HepG2 (cell line): ENCODE results near the gene MRPL37. TPM values are rescaled to one million over a fixed set of nuclear protein-coding genes. Genes with fewer than 3 reads are reported as not detected.

ENCODE experiments used
- IKZF1 ChIP-seq: fragments of 450-650 bp; IDR thresholded peaks from 2 replicates; pipeline ENCODE4 v1.7.1; 2016
- JUND ChIP-seq: sonication (generic); formaldehyde crosslinking; IDR thresholded peaks from 2 replicates; pipeline ENCODE4 v1.8.0; 2022; ENCODE audit warnings: mild to moderate bottlenecking, missing genetic modification reagents
- MAFK ChIP-seq, 2 experiments: IDR thresholded peaks in 1 of 2; conservative IDR thresholded peaks in 1 of 2; 2 replicates each; pipeline ENCODE4 v1.6.1; 2011; ENCODE audit warnings: improper control_type of control experiment in 2 of 2, low read length in 2 of 2
- NFIB ChIP-seq: sonication (generic); formaldehyde crosslinking; IDR thresholded peaks from 2 replicates; pipeline ENCODE4 v1.9.0; 2021; ENCODE audit warnings: missing genetic modification reagents, mild to moderate bottlenecking, borderline replicate concordance
- SMAD9 ChIP-seq: sonication (generic); formaldehyde crosslinking; IDR thresholded peaks from 2 replicates; pipeline ENCODE4 v1.5.1; 2020; ENCODE audit warnings: mild to moderate bottlenecking, missing genetic modification reagents
- STAT5B ChIP-seq: sonication (generic); formaldehyde crosslinking; IDR thresholded peaks from 2 replicates; pipeline ENCODE4 v1.4.0; 2020; ENCODE audit warnings: missing genetic modification reagents
- TBX3 ChIP-seq: fragments of 450-650 bp; IDR thresholded peaks from 2 replicates; pipeline ENCODE4 v1.6.1; 2017; ENCODE audit warnings: antibody characterized with exemption, mild to moderate bottlenecking, inconsistent platforms, borderline replicate concordance
- ZIK1 ChIP-seq: sonication (generic); formaldehyde crosslinking; IDR thresholded peaks from 2 replicates; pipeline ENCODE4 v1.5.0; 2020; ENCODE audit warnings: mild to moderate bottlenecking, low read depth, missing genetic modification reagents, borderline replicate concordance
- ZKSCAN8 ChIP-seq: IDR thresholded peaks from 2 replicates; pipeline ENCODE4 v1.6.1; 2016; ENCODE audit warnings: borderline replicate concordance, missing genetic modification reagents, missing compliant biosample characterization
- ZMYM3 ChIP-seq: sonication (generic); formaldehyde crosslinking; IDR thresholded peaks from 2 replicates; pipeline ENCODE4 v1.5.1; 2020; ENCODE audit warnings: mild to moderate bottlenecking, missing genetic modification reagents
- ZNF230 ChIP-seq: sonication (generic); formaldehyde crosslinking; IDR thresholded peaks from 2 replicates; pipeline ENCODE4 v1.4.0; 2020; ENCODE audit warnings: mild to moderate bottlenecking, missing genetic modification reagents
- ZNF326 ChIP-seq: sonication (generic); formaldehyde crosslinking; IDR thresholded peaks from 2 replicates; pipeline ENCODE4 v1.4.0; 2020; ENCODE audit warnings: missing genetic modification reagents, borderline replicate concordance
- ZNF484 ChIP-seq: sonication (generic); formaldehyde crosslinking; IDR thresholded peaks from 2 replicates; pipeline ENCODE4 v1.5.1; 2020; ENCODE audit warnings: mild to moderate bottlenecking, low read depth, missing genetic modification reagents, borderline replicate concordance
- ZNF564 ChIP-seq: sonication (generic); formaldehyde crosslinking; IDR thresholded peaks from 2 replicates; pipeline ENCODE4 v1.8.1; 2023; ENCODE audit warnings: mild to moderate bottlenecking, missing genetic modification reagents
- ZNF672 ChIP-seq: sonication (generic); formaldehyde crosslinking; IDR thresholded peaks from 2 replicates; pipeline ENCODE4 v1.8.1; 2022; ENCODE audit warnings: missing genetic modification reagents
- ZSCAN25 ChIP-seq: sonication (generic); formaldehyde crosslinking; IDR thresholded peaks from 2 replicates; pipeline ENCODE4 v1.8.0; 2022; ENCODE audit warnings: mild to moderate bottlenecking, missing genetic modification reagents
- polyA plus RNA-seq, 8 experiments: library from polyadenylated mRNA; depleted of rRNA in 3 of 8; stranded (reverse) in 7 of 8; unstranded in 1 of 8; fragments of >200 nt; fragmentation: Illumina TruSeq in 4 of 8; extraction: Trizol in 4 of 8; gene quantifications; 2 replicates each; pipeline versions ENCODE4 v1.2.1 to v1.2.3, GENCODE V29; 2011 to 2016; ENCODE audit warnings: low read depth in 4 of 8, missing spikeins in 1 of 8, mixed read lengths in 1 of 8; ENCODE audit not compliant: insufficient read depth in 1 of 8
- total RNA-seq, 5 experiments: library from RNA; depleted of rRNA; stranded (reverse); fragments of >200 nt; fragmentation: Illumina TruSeq; extraction: Trizol; gene quantifications; 2 replicates each; pipeline ENCODE4 v1.2.3, GENCODE V29; 2016; ENCODE audit warnings: low read depth in 1 of 5
- TF ChIP-seq, protein P1 (sequence below): IDR thresholded peaks from 2 replicates; pipeline ENCODE4 v1.6.1; 2016; ENCODE audit warnings: low read depth, control low read depth
- TF ChIP-seq, protein P2 (sequence below): IDR thresholded peaks from 2 replicates; pipeline ENCODE4 v1.6.1; 2016; ENCODE audit warnings: missing genetic modification reagents, missing compliant biosample characterization
- TF ChIP-seq, protein P3 (sequence below): sonication (generic); formaldehyde crosslinking; IDR thresholded peaks from 2 replicates; pipeline ENCODE4 v1.4.0; 2020; ENCODE audit warnings: mild to moderate bottlenecking, missing genetic modification reagents
- TF ChIP-seq, protein P4 (sequence below): sonication (generic); formaldehyde crosslinking; IDR thresholded peaks from 2 replicates; pipeline ENCODE4 v1.8.0; 2022; ENCODE audit warnings: mild to moderate bottlenecking, missing genetic modification reagents

The MRPL37 gene
- total and polyA plus RNA-seq, 2 of the 13 experiments (the other 11 are each of a cell fraction or from before 2014, with no cell fraction given) = 31.7 to 127 TPM

DNA sequence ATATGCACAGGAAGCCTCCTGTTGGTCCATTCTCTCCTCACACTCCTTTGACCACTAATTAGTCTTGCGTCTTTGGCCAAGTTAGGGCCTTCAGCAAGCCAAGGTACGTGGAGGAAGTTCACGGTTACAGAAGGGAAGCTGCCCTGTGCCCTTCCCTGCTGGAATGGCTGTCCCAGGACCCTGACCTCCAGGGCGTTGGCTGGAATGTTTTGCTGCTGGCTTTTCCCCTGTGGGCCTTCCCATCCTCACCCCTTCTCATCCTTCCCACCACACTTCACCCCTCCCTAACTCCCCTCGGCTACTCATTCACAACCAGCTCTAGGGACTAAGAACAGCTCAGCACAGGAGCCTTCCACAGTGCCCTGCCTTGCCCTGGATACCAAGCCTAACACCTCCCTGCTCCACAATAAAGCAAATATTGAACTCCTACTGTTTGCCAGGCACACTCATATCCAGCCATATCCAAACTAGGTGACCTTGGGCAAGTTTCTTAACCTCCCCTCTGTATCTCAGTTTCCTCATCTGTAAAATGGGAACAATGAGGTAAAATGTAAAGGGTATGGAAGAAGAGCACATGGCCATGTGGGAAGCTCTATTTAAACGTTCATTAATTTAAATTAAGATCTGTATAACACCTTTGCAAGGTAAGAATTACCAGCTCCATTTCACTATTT, 38.3 kb upstream of the MRPL37 start (continued):
- TF ChIP-seq, protein P1, sequence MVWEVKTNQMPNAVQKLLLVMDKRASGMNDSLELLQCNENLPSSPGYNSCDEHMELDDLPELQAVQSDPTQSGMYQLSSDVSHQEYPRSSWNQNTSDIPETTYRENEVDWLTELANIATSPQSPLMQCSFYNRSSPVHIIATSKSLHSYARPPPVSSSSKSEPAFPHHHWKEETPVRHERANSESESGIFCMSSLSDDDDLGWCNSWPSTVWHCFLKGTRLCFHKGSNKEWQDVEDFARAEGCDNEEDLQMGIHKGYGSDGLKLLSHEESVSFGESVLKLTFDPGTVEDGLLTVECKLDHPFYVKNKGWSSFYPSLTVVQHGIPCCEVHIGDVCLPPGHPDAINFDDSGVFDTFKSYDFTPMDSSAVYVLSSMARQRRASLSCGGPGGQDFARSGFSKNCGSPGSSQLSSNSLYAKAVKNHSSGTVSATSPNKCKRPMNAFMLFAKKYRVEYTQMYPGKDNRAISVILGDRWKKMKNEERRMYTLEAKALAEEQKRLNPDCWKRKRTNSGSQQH (CRISPR knock-in tag) = no peak
- TF ChIP-seq NFIB (CRISPR knock-in tag) (no peak), ZNF484 (CRISPR knock-in tag) (no peak), SMAD9 (CRISPR knock-in tag) (no peak), MAFK (conservative IDR thresholded peaks at IDR 0.05 in 1 of 2, IDR thresholded peaks at IDR 0.05 in 1 of 2; ENCODE audit: low read length in 2 of 2) (no peak), ZKSCAN8 (0 out of 2 replicates have a peak, but pooled peaks have one; percentile 67), JUND (no peak), TBX3 (no peak), ZNF564 (CRISPR knock-in tag) (no peak), ZNF672 (CRISPR knock-in tag) (no peak), IKZF1 (no peak), ZIK1 (CRISPR knock-in tag) (no peak), ZMYM3 (0 out of 2 replicates have a peak, but pooled peaks have one; percentile 23), ZNF326 (CRISPR knock-in tag) (no peak), ZSCAN25 (CRISPR knock-in tag) (0 out of 2 replicates have a peak, but pooled peaks have one; percentile 51), STAT5B (CRISPR knock-in tag) (no peak), ZNF230 (CRISPR knock-in tag) (no peak)
- TF ChIP-seq, protein P2, sequence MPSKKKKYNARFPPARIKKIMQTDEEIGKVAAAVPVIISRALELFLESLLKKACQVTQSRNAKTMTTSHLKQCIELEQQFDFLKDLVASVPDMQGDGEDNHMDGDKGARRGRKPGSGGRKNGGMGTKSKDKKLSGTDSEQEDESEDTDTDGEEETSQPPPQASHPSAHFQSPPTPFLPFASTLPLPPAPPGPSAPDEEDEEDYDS (CRISPR knock-in tag) = no peak
- TF ChIP-seq, protein P3, sequence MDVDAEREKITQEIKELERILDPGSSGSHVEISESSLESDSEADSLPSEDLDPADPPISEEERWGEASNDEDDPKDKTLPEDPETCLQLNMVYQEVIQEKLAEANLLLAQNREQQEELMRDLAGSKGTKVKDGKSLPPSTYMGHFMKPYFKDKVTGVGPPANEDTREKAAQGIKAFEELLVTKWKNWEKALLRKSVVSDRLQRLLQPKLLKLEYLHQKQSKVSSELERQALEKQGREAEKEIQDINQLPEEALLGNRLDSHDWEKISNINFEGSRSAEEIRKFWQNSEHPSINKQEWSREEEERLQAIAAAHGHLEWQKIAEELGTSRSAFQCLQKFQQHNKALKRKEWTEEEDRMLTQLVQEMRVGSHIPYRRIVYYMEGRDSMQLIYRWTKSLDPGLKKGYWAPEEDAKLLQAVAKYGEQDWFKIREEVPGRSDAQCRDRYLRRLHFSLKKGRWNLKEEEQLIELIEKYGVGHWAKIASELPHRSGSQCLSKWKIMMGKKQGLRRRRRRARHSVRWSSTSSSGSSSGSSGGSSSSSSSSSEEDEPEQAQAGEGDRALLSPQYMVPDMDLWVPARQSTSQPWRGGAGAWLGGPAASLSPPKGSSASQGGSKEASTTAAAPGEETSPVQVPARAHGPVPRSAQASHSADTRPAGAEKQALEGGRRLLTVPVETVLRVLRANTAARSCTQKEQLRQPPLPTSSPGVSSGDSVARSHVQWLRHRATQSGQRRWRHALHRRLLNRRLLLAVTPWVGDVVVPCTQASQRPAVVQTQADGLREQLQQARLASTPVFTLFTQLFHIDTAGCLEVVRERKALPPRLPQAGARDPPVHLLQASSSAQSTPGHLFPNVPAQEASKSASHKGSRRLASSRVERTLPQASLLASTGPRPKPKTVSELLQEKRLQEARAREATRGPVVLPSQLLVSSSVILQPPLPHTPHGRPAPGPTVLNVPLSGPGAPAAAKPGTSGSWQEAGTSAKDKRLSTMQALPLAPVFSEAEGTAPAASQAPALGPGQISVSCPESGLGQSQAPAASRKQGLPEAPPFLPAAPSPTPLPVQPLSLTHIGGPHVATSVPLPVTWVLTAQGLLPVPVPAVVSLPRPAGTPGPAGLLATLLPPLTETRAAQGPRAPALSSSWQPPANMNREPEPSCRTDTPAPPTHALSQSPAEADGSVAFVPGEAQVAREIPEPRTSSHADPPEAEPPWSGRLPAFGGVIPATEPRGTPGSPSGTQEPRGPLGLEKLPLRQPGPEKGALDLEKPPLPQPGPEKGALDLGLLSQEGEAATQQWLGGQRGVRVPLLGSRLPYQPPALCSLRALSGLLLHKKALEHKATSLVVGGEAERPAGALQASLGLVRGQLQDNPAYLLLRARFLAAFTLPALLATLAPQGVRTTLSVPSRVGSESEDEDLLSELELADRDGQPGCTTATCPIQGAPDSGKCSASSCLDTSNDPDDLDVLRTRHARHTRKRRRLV = no peak
- TF ChIP-seq, protein P4, sequence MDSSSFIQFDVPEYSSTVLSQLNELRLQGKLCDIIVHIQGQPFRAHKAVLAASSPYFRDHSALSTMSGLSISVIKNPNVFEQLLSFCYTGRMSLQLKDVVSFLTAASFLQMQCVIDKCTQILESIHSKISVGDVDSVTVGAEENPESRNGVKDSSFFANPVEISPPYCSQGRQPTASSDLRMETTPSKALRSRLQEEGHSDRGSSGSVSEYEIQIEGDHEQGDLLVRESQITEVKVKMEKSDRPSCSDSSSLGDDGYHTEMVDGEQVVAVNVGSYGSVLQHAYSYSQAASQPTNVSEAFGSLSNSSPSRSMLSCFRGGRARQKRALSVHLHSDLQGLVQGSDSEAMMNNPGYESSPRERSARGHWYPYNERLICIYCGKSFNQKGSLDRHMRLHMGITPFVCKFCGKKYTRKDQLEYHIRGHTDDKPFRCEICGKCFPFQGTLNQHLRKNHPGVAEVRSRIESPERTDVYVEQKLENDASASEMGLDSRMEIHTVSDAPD (CRISPR knock-in tag) = no peak
